Stimulated activated CD8-positive, alpha-beta memory T cell treated with anti-CD3 and anti-CD28 coated beads, Interleukin-15, amount 100 ng/mL, for 24 hours (primary cell): ENCODE measurements around the gene XXYLT1.

Source experiments
- DNase-seq: peaks from one replicate; pipeline ENCODE4 v3.0.0-alpha.2; 2020; ENCODE audit warnings: low read depth

The XXYLT1 gene

DNA sequence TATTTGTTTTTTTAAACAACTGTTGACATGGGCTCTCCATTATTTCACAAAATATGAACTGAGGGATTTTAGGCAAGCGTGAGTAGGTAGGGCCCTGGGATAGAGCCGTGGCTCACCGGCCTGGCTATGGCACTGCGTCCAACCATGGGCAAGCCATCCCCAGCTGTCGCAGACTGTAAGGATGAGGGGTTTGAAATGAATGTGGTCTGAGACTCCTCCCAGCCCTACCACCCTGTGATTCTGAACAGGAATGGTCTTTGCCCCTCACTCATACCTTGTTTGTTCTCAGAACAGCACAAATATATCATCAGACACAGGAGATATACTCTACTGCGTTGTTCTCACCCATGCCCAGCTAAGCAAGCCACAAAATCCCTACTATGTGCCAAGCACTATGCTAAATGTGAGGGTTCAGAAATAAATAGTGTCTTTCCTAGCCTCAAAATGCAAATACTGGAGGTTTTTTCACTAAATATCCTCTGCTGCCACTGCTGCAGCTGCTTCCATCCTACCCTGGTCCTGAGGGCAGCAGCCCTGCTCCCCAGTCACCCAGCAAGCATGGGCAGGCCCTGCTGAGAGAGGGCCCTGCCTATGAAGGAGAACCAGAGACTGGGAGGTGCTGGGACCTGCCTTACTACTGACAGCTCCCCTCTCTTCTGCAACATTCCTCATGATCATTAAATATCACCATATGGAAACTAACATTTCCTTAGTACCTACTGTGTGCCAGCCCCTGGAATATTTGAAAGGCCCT, 102.8 kb downstream of the XXYLT1 start:
- no peak for DNase-seq

DNA sequence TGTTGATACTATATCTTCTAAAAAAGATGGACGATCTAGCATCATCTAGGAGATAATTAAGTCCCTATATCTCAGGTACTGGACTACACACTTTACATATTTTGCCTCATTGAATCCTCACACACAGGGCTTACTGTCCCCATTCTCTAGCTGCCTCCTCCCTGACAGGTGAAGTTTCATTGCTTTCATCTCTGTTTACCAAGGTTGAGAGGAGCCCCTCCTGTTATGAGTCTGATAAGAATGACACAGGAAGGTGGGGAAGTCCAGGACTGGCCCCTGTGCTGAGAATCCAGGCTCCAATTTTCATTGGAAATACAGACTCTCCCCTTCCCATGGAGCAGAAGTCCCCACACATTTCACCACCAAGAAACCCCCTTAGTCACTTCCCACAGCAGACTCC, 105.2 kb downstream of the XXYLT1 start:
- DNase-seq, result no peak

- DNase-seq, result no peak
These were observed 105.7 kb downstream of the XXYLT1 start for GRCh38 chr3:195165265-195165609.

- no peak for DNase-seq
These were observed 106.2 kb downstream of the XXYLT1 start for GRCh38 chr3:195164573-195165264.

GRCh38 chr3:195163719-195164572, 107.0 kb downstream of the XXYLT1 start:
- no peak for DNase-seq

DNA sequence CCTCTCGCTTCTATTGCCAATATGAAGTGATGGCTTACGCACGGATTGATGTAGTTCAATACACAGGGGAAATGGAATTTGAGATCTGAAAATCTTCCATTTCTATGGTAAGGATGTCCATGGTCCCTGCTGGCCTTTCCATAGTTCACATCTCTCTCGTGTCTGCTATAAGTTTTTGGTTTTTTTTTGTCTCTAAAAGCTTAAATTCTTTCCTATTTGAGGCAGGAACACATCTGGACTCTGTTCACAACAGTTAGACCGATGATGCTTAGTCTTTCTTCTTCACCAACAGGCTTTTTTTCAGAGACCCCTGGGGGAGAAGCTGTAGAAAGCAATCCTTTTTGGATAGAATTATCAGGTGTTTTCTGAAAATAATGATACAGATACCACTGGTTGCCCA, 108.1 kb downstream of the XXYLT1 start:
- DNase-seq, result no peak

DNA sequence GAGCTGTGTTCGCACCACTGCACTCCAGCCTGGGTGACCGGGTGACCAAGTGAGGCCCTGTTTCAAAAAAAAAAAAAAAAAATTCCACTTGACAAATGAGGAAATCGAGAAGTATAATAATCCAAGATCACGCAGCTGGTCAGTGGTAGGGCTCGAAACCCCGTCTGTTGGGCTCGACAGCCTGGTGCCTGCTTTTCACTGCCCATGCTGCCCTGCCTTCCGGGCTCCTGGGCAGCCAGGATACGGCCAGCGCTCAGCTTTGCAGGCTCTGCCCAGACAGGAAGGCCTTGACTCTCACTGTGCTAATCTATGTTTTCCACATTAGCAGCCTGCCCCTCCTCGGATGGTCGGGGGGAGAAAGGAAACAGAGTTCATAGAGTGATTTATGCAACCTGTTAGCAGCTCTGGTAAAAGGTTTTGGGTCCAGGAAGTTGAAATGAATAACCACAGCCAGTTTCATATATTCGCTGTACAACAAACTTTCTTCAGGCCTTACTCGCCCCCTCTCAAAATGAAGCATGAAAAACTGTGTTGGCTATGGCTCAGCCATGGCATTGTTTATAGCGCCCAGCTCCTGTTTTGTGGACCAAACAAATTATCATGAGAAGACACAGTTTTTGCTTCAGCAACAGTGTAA, 108.8 kb downstream of the XXYLT1 start:
- no peak for DNase-seq

DNA sequence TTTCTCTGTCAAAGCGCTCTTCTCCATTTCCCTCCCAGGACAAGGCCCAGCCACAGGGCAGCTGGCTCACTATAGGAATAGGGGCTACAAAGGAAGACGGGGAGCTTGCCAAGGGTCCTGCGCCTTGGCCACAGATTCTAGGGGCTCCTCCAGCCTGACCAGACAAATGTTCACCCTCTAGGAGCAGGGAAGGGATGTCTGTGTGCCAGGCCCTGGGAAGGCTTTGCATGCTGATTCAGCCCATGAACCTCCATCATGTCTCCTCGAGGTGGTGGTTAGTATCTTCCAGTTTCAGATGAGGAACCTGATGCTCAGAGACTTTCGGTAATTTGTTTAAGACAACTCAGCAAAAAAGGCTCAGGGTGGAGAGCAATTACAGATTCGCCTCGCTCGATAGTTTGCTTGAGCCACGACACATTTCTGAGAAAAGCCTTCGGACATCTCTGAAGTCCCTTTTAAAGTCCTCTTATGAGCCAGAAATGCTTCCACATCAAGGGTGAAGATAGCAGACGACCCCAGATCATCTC, 110.0 kb downstream of the XXYLT1 start:
- no peak for DNase-seq

- no peak for DNase-seq
These were observed 110.6 kb downstream of the XXYLT1 start for GRCh38 chr3:195160257-195160898.

DNA sequence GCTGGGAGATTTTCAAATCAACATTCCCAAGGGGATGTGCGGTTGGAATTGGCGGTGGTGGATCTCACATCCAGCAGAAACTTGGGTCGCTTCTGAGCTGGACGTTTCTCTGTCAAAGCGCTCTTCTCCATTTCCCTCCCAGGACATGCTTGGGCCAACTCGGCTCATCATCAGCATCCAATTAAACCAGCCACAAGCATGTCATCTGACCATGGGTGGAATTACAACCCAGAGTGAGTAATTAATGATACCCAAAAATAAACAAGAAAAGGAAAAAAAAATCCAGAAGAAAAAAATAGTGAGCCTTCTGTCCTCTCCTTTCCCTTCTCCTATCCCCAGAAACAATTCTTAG, 111.2 kb downstream of the XXYLT1 start:
- DNase-seq, result no peak

- DNase-seq, result no peak
These were observed 111.7 kb downstream of the XXYLT1 start for GRCh38 chr3:195159117-195159813.

DNA sequence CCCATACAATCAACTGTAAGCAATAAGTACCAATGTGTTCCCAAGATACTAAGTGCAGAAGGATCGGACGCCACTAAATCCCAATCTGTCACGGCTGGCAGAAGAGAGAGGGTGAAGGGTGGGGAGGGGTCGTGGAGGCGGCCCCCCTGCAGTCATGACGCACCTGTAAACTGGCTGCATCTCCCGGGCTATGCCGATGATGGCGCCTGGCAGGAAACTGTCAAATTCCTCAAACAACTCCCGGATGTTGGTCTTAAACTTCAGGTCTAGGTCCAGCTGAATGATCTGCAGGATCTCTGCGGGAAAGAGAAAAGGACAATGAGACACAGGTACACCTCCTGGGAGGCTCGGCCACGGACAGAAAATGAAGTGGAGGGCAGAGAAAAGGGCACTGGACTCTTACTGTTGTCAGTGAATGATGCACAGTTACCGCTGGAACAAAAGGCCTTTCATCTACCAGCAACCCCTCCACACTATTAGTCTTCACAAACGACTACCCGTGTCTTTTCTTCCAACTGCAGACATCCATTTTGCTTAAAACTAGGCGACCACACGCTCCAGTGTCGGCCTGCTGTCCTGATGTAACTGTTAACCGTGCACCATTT, 114.6 kb downstream of the XXYLT1 start:
- no peak for DNase-seq

DNA sequence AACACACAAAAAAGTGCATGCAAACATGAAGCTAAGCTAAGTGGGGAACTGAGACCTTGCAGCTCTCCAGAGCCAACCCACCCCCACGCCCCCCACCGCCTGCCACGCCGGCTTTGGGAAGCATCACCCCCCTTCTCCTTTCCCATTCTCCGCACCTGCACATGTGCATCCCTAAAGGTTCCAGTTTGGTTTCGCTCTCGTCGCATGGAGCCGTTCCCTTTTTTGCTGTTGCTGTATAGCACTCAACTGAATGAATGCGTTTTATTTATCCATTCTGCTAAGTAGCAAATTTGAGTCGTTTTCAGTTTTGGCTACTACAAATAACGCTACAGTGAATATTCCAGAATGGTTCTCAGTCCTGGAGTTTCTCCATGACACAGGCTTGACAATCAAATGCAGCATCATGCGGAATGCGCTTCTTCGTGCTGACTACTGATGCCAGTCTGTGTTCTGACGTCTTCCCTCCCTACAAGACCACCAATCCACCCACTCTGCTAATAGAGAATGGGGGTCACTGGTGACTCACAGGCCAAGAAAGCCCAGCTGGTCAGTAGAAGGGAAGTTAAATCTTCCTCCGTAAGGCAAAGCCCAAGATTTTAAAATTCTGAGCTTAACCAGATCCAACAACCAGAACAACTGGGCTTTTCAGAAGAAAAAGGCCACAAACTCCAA, 115.3 kb downstream of the XXYLT1 start:
- DNase-seq, result no peak

- DNase-seq, result no peak
These were observed 116.0 kb downstream of the XXYLT1 start for GRCh38 chr3:195154793-195155535.

GRCh38 chr3:195154111-195154791, 116.7 kb downstream of the XXYLT1 start:
- no peak for DNase-seq

DNA sequence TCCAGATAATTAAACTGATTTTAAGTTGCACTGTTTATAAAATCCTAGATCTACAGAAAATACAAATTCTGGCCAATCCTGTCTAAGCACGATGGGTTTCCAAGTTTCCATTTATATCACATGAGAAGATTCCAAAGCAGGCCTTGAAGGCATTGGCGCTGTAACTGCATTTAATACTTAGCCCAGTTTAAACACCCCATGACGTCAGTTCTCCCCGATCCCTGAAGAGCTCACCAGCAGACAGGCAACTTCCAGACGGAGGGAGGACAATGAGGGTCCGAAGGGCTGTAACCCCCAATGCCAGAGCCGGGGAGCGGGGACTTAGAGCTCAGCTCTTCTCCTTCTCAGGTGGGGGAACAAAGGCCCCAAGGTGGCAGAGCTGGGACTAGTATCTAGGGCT, 117.3 kb downstream of the XXYLT1 start:
- DNase-seq, result no peak

DNA sequence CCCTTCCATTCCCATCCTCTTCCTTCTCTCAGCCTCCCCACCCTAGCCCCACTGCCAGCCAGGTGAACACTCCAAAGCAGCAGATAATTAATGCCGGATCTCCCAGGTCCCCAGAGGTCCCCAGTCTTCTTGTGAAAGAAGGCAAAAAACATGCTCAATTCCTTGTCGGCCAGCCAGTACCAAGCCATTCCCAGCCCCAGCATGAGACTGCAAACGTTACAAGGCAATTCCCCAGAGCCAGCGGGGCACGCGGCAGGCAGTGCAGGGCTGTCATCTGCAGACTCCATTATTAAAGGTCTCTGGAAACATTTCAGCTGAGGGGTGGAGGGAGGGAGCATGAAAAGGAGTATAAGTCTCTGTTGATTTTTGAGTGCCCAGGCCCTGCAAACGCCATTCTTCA, 117.8 kb downstream of the XXYLT1 start:
- DNase-seq, result no peak

- DNase-seq, result no peak
These were observed 119.0 kb downstream of the XXYLT1 start for GRCh38 chr3:195151866-195152541.
